Activated CD4-positive, alpha-beta T cell treated with anti-CD3 and anti-CD28 coated beads for 36 hours (primary cell): ENCODE results near the gene PPP1CA. TPM values are rescaled to one million over a fixed set of nuclear protein-coding genes. Genes with fewer than 3 reads are reported as not detected.
"Not testable (repeated sequence)": the region's sequence is repeated elsewhere in the genome, so short reads cannot be mapped to it uniquely, and the experiment has no call there.

ENCODE experiments used
- ATAC-seq: fragments of 200-7000 bp; cut with Tn5 transposase; one replicate; pipeline ENCODE4 v1.10.0; 2021; ENCODE audit warnings: mild to moderate bottlenecking, moderate library complexity
- CTCF ChIA-PET: fragments of 350-600 bp; sonication (Branson Sonifier 250); formaldehyde crosslinking; loops from one replicate; lab custom pipeline; 2021; ENCODE audit warnings: antibody characterized with exemption; lab: Charles Lee
- POLR2A ChIA-PET: fragments of 350-600 bp; sonication (Branson Sonifier 250); formaldehyde crosslinking; loops from one replicate; lab custom pipeline; 2021; ENCODE audit warnings: antibody characterized with exemption, inconsistent platforms; lab: Charles Lee
- DNase-seq: peaks from one replicate; pipeline ENCODE4 v3.0.0-alpha.2; 2020
- H3K27ac Mint-ChIP-seq: one replicate; pipeline ENCODE4 v1.8.0; 2021; ENCODE audit warnings: mixed read lengths
- H3K27me3 Mint-ChIP-seq: one replicate; pipeline ENCODE4 v1.8.0; 2021; ENCODE audit warnings: mixed read lengths
- H3K36me3 Mint-ChIP-seq: one replicate; pipeline ENCODE4 v1.8.0; 2021; ENCODE audit warnings: low read depth, mixed read lengths
- H3K4me1 Mint-ChIP-seq: one replicate; pipeline ENCODE4 v1.8.0; 2021; ENCODE audit warnings: mixed read lengths
- H3K4me3 Mint-ChIP-seq: one replicate; pipeline ENCODE4 v1.8.0; 2021; ENCODE audit warnings: mild to moderate bottlenecking, moderate library complexity, mixed read lengths
- H3K9me3 Mint-ChIP-seq: one replicate; pipeline ENCODE4 v1.8.0; 2021; ENCODE audit warnings: low read depth, mixed read lengths
- intact Hi-C, 2 experiments: fragments of 100-400 bp; cut with DNase I in 1 of 2; cut with micrococcal nuclease in 1 of 2; formaldehyde crosslinking; loops; one replicate each; pipeline versions ENCODE4 v1.14.2 to v1.15.1; 2022 to 2024; cut with DNase I, micrococcal nuclease
- total RNA-seq, 2 experiments: library from RNA; stranded (reverse); gene quantifications; one replicate each; pipeline ENCODE4 v1.2.3, GENCODE V29; 2021

Gene PPP1CA
- total RNA-seq, 2 experiments from 2014 or later: 199 to 227 TPM

GRCh38 chr11:67433536-67434394, 32.1 kb upstream of the PPP1CA start:
- H3K36me3 Mint-ChIP-seq: peaks cover 63% of the 10 kb centered on the region
- intact Hi-C loops: no loop called here
- DNase-seq (peak; percentile 46), ATAC-seq (no peak)
- H3K4me3 Mint-ChIP-seq: no peak overlapping the region
- ChIA-PET POLR2A (no interaction called here), CTCF (no interaction called here)
- peak overlapping the region; percentile 80 for H3K27ac Mint-ChIP-seq
- H3K4me1 Mint-ChIP-seq: peaks cover 50% of the 10 kb centered on the region
- no peaks in the 10 kb centered on the region for H3K9me3 Mint-ChIP-seq
- no peaks in the 10 kb centered on the region for H3K27me3 Mint-ChIP-seq

GRCh38 chr11:67432655-67433349, 31.1 kb upstream of the PPP1CA start:
- Mint-ChIP-seq H3K27ac (peak overlapping the region; percentile 55), H3K27me3 (no peaks in the 10 kb centered on the region), H3K4me3 (no peak overlapping the region), H3K9me3 (no peaks in the 10 kb centered on the region), H3K36me3 (peaks cover 55% of the 10 kb centered on the region), H3K4me1 (peaks cover 49% of the 10 kb centered on the region)
- ATAC-seq (no peak), DNase-seq (peak; percentile 17)
- intact Hi-C loops: no loop called here
- ChIA-PET CTCF (interaction anchor here (0.5 to 1.4 kb wide), 2 partner anchors 9 to 25 kb away, joined by 3 to 4 read pairs; no protein-coding TSS in a partner anchor), POLR2A (no interaction called here)

- H3K9me3 Mint-ChIP-seq: no peaks in the 10 kb centered on the region
- ATAC-seq: no peak
- peaks cover 57% of the 10 kb centered on the region for H3K4me1 Mint-ChIP-seq
- H3K4me3 Mint-ChIP-seq: no peak overlapping the region
- H3K27me3 Mint-ChIP-seq: no peaks in the 10 kb centered on the region
- intact Hi-C loops: no loop called here
- ChIA-PET CTCF (interaction anchor here (1.4 kb wide), 1 partner anchor 24 kb away, joined by 4 read pairs; no protein-coding TSS in a partner anchor), POLR2A (no interaction called here)
- peak overlapping the region; percentile 53 for H3K27ac Mint-ChIP-seq
- DNase-seq: no peak
- H3K36me3 Mint-ChIP-seq: peaks cover 45% of the 10 kb centered on the region
Observed at GRCh38 chr11:67431346-67432249, 29.9 kb upstream of the PPP1CA start.

GRCh38 chr11:67429722-67430121, 28.1 kb upstream of the PPP1CA start:
- CTCF ChIA-PET: interaction anchor here (0.8 kb wide), 1 partner anchor 9 kb away, joined by 5 read pairs; no protein-coding TSS in a partner anchor
- no peak for DNase-seq
- Mint-ChIP-seq H3K4me3 (peak overlapping the region; percentile 90), H3K27ac (no peak overlapping the region), H3K9me3 (no peaks in the 10 kb centered on the region), H3K27me3 (no peaks in the 10 kb centered on the region), H3K36me3 (peaks cover 34% of the 10 kb centered on the region), H3K4me1 (peaks cover 48% of the 10 kb centered on the region)
- intact Hi-C loops: loop anchor here (2.0 to 5.0 kb wide), 4 partner anchors 38 to 601 kb away; partner anchors contain the start of genes ANKRD13D (in 1 of the 2), KDM2A (in 1 of the 2), NDUFS8 (in 1 of the 2) and TMEM134 (in 1 of the 2)
- no peak for ATAC-seq
- POLR2A ChIA-PET: no interaction called here

GRCh38 chr11:67429038-67429668, 27.5 kb upstream of the PPP1CA start:
- H3K27me3 Mint-ChIP-seq: no peaks in the 10 kb centered on the region
- peak overlapping the region; percentile 90 for H3K4me3 Mint-ChIP-seq
- H3K36me3 Mint-ChIP-seq: peaks cover 32% of the 10 kb centered on the region
- intact Hi-C loops: loop anchor here (2.0 to 5.0 kb wide), 4 partner anchors 38 to 602 kb away; partner anchors contain the start of genes ANKRD13D (in 1 of the 2), KDM2A (in 1 of the 2), NDUFS8 (in 1 of the 2) and TMEM134 (in 1 of the 2)
- peak overlapping the region; percentile 94 for H3K27ac Mint-ChIP-seq
- POLR2A ChIA-PET: interaction anchor here (1.1 to 1.3 kb wide), 2 partner anchors 8 to 22 kb away, joined by 3 read pairs; no protein-coding TSS in a partner anchor
- peaks cover 45% of the 10 kb centered on the region for H3K4me1 Mint-ChIP-seq
- no peaks in the 10 kb centered on the region for H3K9me3 Mint-ChIP-seq
- CTCF ChIA-PET: interaction anchor here (0.6 to 2.0 kb wide), 3 partner anchors 10 to 78 kb away, joined by 3 to 7 read pairs (median 5); partner anchors contain the start of gene PPP1CA
- DNase-seq (peak; percentile 27), ATAC-seq (no peak)

- DNase-seq (peak; percentile 99), ATAC-seq (peak; percentile 81)
- intact Hi-C loops: loop anchor here (1.0 to 5.0 kb wide), 16 partner anchors 8 to 602 kb away; partner anchors contain the start of genes TMEM134 (in 2 of the 2), AIP (in 1 of the 2), ANKRD13D (in 1 of the 2) and CDK2AP2 (in 1 of the 2)
- H3K36me3 Mint-ChIP-seq: peaks cover 28% of the 10 kb centered on the region
- peak within 1 kb of the TSS; percentile 98 for H3K27ac Mint-ChIP-seq
- peaks cover 38% of the 10 kb centered on the region for H3K4me1 Mint-ChIP-seq
- no peaks in the 10 kb centered on the region for H3K9me3 Mint-ChIP-seq
- H3K27me3 Mint-ChIP-seq: no peaks in the 10 kb centered on the region
- ChIA-PET POLR2A (interaction anchor here (1.1 to 1.3 kb wide), 2 partner anchors 8 to 21 kb away, joined by 3 read pairs; no protein-coding TSS in a partner anchor), CTCF (interaction anchor here (0.9 to 2.0 kb wide), 2 partner anchors 9 to 26 kb away, joined by 3 to 7 read pairs; partner anchors contain the start of genes PPP1CA and PTPRCAP)
- H3K4me3 Mint-ChIP-seq: peak within 1 kb of the TSS; percentile 90
Observed at GRCh38 chr11:67428052-67429001, 26.7 kb upstream of the PPP1CA start, which contains the start of gene RPS6KB2. RPS6KB2 (plus strand) TSS chr11:67428494; CDS start chr11:67428546, 52 bp downstream.

- Mint-ChIP-seq H3K4me1 (peaks cover 33% of the 10 kb centered on the region), H3K4me3 (peak overlapping the region; percentile 90), H3K27ac (peak overlapping the region; percentile 98), H3K36me3 (peaks cover 21% of the 10 kb centered on the region)
- H3K27me3 Mint-ChIP-seq, POLR2A ChIA-PET, H3K9me3 Mint-ChIP-seq: not testable (repeated sequence)
- ATAC-seq: peak; percentile 41
- CTCF ChIA-PET: interaction anchor here (1.0 to 2.0 kb wide), 2 partner anchors 25 to 41 kb away, joined by 3 to 7 read pairs; partner anchors contain the start of gene PPP1CA
- intact Hi-C loops: loop anchor here in 1 of 2 experiments (5.0 kb wide), 1 partner anchor 40 kb away; the partner anchor contains the start of gene TMEM134
- peak; percentile 60 for DNase-seq
Observed at GRCh38 chr11:67427364-67427859, 25.8 kb upstream of the PPP1CA start.

GRCh38 chr11:67423891-67424613, 22.4 kb upstream of the PPP1CA start:
- peaks cover 29% of the 10 kb centered on the region for H3K4me1 Mint-ChIP-seq
- H3K4me3 Mint-ChIP-seq: no peak overlapping the region
- intact Hi-C loops: no loop called here
- CTCF ChIA-PET: interaction anchor here (0.7 to 1.5 kb wide), 3 partner anchors 9 to 72 kb away, joined by 3 to 7 read pairs (median 3); partner anchors contain the start of gene PPP1CA
- no peak for ATAC-seq
- no peak overlapping the region for H3K27ac Mint-ChIP-seq
- no peaks in the 10 kb centered on the region for H3K9me3 Mint-ChIP-seq
- H3K36me3 Mint-ChIP-seq: peaks cover 2% of the 10 kb centered on the region
- H3K27me3 Mint-ChIP-seq: no peaks in the 10 kb centered on the region
- POLR2A ChIA-PET: no interaction called here
- no peak for DNase-seq
